NCI-H2029 (cell line): ENCODE measurements around the gene LYRM1.
"Not testable (repeated sequence)": the region's sequence is repeated elsewhere in the genome, so short reads cannot be mapped to it uniquely, and the experiment has no call there.

Experiments used
- DNase-seq: peaks from one replicate; lab custom pipeline; 2025; lab: John Stamatoyannopoulos, UW

The LYRM1 gene, protein sequence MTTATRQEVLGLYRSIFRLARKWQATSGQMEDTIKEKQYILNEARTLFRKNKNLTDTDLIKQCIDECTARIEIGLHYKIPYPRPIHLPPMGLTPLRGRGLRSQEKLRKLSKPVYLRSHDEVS

DNA sequence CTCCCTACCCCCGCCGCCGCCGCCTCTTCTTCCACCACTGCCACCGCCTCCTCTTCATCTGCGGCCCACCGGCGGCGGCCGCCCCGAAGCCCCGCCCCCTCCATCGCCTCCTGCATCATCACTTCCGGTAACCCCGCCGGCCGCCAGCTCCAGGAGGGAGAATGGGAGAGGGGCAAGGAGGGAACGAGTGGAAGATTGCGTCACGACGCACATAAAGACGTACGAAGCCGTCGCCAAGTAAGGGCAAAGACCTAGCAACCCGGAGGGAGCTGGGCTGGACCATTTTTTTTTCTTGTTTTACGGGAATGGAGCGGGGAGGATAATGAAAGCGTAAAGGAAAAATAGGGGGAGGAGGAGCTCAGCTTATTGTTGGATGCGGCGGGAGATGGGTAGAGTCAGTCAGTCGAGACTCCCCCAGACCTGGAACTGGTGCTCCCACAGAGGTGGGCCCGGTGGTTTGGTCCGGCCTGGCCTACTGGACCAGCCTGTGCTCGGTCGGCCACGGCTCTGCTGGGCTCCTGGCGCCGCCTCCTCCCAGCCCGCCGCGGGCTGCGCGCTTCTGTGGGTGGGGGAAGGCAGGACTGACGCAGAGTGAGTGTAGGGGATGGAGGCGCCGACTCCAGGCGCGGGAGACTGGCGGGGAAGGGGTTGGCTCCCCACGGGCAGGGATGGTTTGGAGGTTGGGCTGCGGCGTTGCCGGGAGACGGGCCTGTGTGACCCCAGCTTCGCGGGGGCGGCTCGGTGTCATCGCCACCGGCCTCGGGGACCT is at the start of gene LYRM1, which contains the start of gene DCUN1D3:
Gene LYRM1, plus strand, starts transcription at position 473 of the 769 bp plus-strand sequence. CDS start 14,785 bp downstream, outside the sequence.
Gene DCUN1D3, minus strand, starts transcription at position 60 of the 769 bp plus-strand sequence. CDS start 37,820 bp downstream, outside the sequence.
- peak; percentile 97 for DNase-seq

DNA sequence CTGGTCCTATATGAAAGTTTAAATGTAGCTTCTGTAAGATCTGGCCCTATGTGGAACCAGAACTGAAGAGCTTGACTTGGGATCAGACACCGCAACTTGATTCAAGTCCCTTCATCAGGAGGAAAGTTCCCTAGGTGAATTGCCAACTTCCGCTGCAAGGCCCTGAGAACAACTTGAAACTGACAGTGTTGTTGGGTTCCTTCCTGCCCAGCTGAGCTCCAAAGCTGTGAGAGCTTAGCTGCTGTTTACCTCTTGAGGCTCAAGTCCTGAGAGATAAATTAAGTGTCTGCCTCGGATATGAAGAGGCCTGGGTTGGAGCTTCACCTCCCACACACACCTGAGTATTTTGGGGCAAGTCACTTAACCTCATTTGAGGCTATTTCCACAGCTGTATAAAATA is 49.6 kb upstream of the LYRM1 start:
- no peak for DNase-seq

DNA sequence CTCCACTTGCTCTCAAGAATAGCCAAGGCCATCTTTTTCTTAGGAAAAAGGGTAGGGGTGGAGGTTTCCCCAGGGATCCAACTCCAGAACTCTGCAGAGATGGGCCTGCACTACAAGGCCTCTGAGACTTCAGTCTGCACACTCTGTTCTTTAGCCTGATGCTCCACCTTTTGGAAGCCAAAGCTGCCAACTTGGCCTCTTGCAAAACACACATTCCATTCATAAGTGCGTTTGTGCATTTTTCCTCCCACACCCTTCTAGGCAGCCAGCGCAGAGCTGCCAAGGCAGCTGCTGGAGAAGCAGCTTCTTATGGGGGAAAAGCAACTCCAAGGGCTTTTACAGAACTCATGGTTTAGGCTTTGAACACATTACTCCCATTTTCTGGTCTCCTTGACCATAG is 49.0 kb upstream of the LYRM1 start:
- no peak for DNase-seq

DNA sequence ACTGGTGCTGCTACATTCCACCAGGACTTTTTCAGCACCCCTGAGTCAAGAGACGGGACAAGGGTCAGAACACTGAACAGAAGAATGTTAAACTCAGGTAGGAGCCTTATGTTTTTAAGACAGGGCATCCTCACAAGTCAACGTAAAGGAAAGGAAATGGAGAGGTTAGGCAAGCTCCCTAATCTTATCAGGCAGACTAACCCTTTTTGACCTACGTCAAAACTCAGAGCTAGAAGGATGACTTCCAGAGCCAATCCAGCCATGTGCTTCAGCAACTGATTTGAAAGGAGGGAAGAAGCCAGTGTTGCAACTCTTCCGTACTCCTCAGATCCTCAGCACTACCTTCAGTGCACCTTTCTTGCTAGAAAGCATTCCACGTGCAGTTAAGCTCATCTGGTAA is 47.4 kb upstream of the LYRM1 start:
- no peak for DNase-seq

DNA sequence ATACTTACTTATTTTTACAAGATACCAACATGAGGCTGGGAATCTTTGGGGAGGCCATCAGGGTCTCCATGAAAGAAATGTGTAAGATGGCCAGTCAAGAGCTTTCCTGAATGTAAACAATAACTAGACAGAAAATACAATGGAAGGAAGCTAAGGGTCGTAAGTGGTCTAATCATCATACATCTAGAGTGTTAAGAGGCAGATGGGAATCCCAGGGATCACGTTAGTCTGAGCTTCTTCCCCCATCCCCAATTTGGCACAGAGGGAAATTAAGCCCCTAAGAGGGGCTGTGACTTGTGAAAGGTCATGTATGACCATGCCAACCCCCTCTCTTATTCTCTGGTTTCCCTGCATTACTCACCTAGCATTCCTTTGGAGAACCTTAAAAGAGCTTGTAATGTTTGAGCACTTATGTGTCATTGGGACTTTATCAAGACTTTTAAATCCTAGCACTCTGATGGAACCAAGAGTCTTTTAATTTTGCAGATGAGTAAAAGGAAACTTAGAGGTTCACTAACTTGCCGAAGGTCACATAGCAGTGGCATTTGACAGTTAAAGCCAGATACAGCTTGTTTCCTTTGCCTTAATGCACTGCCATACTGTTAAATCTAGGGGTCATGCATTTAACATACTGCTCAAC is 46.5 kb upstream of the LYRM1 start:
- no peak for DNase-seq

DNA sequence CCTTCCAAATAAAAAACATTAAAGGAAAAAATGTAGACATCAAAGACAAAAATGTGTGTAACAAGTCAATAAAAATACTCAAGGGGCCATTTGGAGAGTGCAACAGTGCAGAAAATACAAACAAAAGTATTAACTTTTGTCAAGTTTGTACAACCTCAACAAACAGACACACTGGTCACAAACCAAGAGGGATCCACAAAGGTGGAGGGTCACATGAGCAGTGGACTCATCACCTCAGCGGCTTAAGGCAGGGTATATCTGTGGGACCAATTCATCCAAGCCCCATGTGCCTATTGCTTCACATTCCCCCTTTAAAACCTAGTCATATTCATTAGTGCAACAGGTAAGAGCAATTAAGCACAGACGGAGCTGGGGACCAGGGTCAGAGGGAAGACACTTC is 45.6 kb upstream of the LYRM1 start:
- DNase-seq, result no peak

DNA sequence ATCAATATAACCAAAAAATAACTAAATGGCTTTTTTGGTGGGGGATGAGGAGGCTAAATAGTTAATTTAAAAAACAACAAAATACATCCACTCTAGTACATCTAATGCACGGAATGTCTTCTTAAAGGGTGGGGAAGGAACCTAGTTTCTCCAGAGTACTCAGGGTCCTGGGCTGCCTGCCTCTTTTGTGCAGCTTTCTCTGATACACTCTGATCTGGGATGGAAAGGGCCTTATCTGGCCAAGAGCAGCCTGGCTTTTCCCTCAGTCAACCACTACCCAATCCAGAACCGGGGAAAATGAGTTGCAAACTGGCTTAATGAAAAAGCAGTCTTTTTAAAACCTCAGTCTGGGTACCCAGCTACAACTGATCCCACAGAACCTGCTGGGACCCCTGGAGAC is 43.3 kb upstream of the LYRM1 start:
- no peak for DNase-seq

DNA sequence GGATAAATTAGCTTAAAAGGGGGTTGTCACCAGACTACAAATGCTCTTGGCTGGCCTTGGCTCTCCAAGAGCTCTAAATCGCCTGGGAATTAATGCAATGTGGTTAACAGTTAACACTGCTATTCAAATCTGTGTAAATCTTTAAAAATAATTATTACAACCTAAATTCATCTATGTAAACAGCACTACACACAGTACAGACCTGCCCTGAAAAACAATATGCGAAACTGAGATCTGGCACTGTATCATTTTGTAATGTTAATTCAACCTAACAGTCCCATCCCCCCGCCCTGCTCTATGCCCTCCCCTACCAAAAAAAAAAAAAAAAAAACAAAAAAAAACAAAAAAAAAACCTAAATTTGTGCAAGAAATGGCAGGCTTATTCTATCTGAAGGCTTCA is 41.3 kb upstream of the LYRM1 start:
- no peak for DNase-seq

DNA sequence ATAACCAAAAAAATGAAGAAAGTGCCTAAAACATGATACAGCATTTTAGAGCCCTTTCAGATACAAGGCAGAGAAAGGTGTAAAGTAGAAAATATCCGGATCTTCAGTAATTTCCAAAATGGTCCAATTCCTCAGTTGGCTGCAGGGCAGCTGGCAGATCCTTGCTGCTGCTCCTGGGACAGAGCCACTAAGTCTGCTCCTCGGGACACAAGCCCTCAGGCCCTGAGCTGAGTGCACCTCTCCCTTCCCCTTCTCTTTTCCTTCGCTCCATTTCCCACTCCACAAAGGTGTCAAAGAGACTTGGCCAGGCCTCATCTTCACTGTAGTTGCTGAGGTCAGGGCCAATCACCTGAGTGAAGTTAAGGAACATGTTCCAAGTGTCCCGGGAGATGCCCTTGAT is 40.9 kb upstream of the LYRM1 start:
- no peak for DNase-seq

DNA sequence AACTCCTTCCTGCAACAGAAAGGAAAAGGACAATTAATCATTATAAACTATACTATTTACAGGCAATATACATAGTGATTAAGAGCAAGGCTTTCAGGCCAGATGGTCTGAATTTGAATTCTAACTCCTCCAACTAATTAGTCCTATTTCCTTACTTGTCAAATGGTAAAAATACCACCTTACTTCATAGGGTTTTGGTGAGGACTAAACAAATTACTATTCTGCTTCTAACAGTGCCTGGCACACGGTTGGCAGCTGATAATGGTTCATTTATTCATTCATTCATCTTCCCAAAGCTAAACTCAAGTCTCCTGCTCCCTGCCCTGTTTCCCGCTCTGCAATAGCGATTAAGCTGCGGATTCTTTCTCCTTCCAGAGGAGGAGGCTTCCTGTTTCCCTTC is 40.2 kb upstream of the LYRM1 start:
- no peak for DNase-seq

DNA sequence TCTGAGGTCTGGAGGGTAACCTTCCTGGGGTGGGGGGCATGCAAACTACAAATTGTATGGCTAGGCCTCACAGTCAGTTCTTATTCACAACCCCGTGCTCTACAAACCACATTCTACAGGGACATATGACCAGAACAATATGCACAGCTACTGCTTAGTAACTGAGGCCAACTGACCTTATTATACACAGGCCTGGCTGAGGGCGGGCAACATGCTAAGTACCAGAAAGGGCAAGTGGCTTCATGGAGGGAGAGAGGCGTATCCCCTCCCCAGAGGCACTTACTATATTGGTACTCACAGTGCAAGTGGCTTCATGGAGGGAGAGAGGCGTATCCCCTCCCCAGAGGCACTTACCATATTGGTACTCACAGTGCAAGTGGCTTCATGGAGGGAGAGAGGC is 39.6 kb upstream of the LYRM1 start:
- DNase-seq, result not testable (repeated sequence)

DNA sequence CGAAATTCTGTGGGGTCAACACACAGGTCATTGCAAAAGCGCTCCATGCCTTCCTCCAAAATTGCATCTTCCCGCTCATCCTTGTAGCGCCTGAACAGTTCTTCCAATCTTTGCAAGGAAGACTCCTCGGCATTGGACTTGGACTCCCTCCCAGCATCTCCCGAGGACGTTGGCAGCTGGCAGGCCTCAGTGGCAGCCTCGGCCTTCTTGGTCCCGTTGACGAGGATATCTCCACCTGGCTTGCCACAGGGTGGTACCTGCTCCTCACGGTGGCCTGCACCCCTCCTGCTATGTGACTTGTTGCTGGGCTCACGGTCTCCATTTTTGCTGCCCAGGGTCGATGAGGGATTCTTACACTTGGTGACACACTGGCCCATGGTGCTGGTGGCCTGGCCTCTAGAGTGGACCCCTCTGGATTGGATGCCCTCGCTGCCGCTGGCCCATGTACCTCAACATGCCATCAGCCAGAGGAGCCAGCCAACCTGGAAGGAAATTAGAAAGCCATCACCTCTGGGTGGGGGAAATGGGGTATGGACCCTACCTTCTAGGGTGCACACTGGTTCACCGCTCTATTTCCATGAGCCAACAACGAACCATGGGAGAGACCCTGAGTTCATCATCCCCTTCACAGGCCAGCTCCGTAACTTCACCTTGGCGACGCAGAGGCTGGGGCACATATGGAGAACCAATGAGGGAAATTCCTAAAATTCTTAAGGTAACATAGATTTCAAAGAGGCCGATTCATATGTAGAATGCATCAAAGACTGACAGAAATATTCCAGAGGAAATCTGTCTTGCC is 38.2 kb upstream of the LYRM1 start:
- DNase-seq, result no peak

DNA sequence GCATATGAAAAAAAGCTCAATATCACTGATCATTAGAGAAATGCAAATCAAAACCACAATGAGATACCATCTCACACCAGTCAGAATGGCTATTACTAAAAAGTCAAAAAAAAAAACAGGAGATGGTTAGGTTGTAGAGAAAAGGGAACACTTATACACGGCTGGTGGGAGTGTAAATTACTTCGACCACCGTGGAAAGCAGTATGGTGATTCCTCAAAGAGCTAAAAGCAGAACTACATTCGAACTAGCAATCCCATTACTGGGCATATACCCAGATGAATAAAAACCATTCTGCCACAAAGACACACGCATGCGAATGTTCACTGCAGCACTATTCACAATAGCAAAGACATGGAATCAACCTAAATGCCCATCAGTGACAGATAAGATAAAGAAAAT is 36.2 kb upstream of the LYRM1 start:
- not testable (repeated sequence) for DNase-seq

DNA sequence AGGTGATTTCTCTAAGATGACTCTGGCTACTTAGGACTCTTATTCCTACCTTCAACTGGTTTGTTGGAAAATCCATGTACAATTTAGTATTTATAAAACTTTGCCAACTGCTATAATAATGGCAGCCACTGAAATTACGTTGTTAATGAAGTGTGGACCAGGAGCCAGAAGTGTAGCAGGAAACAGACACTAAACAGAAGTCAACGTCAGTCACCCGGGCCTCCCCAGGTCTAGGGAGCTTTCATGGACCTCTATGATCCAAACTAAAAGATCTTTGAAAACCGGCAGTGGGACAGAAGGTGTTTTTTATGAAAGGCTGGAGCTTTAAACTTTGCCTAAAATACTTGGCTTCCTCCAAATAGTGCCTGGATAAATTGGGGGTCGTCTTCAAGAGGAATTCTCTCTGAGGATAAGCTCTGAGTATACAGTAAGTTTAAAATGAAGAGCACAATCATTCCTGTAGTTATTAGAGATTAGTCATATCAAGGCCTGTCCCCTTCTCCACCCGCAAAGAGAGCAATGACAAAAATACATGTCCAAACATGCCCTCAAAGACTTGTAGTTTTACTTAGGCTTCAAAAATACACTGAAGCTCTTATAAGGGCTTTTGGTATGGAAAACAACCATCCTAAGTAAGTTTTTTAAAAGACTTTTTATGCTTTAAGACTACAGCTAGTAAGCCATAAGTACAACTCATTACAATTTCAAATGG is 35.0 kb upstream of the LYRM1 start:
- no peak for DNase-seq

DNA sequence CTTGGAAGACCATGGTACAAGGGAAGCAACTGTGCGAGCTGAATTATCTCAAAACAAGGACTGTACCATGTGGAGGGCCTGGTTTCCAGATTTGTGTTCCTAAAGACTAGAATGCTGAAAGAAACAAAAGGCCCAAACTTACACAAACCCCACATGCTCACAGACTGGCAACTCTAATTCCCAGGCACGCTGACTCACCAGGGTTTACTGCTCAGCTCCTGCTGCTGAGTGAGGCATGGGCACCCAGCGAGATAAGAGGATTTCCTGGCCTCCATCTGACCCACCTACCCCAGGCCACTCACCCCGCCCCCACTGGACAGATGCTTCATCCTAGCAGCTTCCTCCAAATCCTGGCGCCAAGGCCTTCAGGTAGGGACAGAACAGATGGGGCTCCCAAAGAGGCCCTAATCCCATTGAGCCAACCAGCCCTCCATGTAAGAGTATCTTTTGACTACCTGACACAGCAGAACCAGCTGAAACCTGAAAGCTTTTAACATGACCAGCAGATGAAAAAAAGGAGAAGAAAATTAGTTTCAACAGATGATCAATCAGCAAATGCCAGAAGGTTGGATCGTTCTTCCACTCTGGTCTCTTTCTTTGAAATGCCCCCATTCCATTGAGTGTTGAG is 34.3 kb upstream of the LYRM1 start:
- no peak for DNase-seq

DNA sequence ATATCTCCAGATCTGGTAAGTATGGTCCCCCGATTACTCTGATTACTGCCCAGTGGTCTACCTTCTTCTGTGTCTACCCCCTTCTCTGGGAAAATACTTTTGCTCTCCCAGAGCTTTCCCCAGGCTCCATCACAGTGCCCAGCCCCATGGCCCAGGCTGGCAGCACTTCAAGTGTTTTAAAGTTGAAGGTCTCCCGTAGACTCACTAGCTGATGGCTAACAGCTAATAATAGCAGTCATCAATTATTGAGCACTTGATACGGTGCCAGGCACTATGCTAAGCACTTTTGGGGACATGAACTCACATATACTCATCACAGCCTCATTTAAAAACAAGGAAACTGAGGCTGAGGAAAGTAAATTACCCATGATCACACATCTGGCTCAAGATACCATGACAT is 33.8 kb upstream of the LYRM1 start:
- DNase-seq, result no peak

DNA sequence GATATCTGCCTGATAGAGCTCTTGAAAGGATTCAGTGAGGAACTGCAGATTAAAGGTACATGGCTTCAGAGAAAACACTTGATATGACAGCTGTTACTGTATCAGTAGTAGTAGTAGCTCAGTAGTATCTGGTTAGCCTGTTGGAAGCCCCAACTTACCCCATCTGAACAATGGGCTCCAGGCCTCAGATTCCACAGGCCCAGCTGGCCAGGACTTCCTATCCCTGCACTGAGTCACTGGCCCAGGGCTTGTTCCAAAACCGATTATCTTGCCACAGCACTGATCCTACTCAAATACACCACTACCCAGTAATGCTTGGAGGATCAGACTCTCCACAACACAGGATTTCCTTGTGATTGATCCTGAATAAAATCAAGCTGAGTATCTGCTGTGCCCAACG is 33.0 kb upstream of the LYRM1 start:
- no peak for DNase-seq

DNA sequence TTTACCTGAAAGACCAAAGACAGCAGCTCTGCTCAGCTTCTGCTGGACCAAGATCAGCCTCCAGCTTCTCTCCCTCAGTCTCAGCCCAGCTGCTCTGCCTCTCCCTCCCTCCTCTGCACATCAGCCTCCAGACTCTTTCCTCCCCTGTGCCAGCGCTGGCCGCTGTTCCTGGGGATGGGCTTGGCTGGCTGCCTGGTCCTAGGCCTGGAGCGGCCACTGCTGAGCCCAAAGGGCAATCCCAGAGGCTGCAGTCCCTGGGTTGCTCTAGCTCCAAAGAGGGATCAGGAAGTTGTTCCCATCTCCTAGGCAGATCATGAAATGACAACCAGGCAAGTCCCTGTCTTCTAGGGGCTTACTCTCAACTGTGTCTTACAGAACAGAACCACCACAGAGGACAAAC is 31.7 kb upstream of the LYRM1 start:
- peak; percentile 7 for DNase-seq

DNA sequence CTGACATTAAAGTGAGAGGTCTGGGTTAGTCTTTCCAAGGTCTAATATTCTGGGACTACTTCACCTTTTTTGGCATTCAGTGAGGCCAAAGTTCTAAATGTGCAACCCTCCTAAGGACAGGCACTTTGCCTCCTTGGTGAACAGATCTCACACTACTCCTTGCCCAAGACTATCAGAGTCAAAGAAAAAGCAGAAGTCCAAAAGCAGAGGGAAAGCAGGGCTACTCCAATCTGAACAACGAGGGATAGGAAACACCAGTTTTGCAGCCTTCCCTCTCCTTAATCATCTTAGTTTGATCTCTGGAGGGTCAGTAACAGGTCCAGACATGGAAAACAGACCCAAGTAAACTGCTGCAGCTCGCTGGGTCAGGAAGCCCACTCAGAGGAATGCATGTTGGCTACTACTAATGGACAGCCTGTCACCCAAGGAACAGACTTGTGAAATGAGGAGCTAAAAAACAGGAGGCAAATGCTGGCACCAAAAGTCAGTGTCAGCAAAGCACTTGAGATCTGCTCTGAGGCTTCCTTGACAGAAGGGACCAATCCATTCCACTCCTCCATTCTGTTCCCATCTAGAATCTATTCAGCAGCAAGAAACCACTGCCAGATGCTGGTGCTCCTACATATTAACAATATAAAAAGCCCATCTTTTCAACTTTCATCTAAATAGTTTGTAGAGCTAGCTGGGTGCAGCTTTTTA is 30.3 kb upstream of the LYRM1 start:
- DNase-seq, result no peak

DNA sequence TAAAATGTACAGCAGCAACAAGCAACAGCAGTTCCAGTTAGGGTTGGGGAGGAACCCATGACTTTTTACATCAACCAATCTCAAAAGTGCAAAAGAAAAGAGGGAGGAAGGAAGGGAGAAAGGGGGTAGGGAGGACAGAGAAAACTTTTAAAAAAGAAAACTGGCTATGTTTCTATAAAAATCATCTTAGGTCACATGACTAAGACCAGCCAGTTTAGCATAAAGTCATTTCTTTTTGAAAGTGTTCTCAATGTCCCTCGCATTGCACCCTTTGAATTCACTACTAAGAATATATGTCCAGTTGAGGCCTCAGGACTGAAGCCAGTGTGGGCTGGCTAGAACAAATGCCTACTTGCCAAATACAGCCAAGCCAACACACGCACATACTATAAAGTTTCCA is 29.3 kb upstream of the LYRM1 start:
- no peak for DNase-seq
